A673 (cell line): ENCODE data around the gene ESRRG. TPM values are rescaled to one million over a fixed set of nuclear protein-coding genes. Genes with fewer than 3 reads are reported as not detected.

Experiments
- BruUV-seq: library from RNA; stranded (reverse); fragments of 400-500 nt; replicated peaks from 2 replicates; lab custom pipeline; 2021; lab: Mats Ljungman, UMichigan
- CTCF ChIA-PET: fragments of 300-600 bp; sonication (Branson Sonifier 250); formaldehyde crosslinking; loops from one replicate; lab custom pipeline; 2022; ENCODE audit warnings: antibody characterized with exemption; lab: Charles Lee
- POLR2A ChIA-PET: fragments of 300-600 bp; sonication (Branson Sonifier 250); formaldehyde crosslinking; loops from one replicate; lab custom pipeline; 2022; ENCODE audit warnings: antibody characterized with exemption; ENCODE audit not compliant: low non-redundant PET; lab: Charles Lee
- DNase-seq: peaks from one replicate; pipeline ENCODE4 v3.0.0-alpha.2; 2015; ENCODE audit warnings: low spot score
- H3K27ac ChIP-seq: fragments of 200-600 bp; sonication (generic); 2 replicates; pipeline ENCODE4 v1.5.1; 2016; ENCODE audit warnings: mixed run types, low read depth, mild to moderate bottlenecking, mixed read lengths, antibody characterized with exemption, low read length; ENCODE audit not compliant: poor library complexity, severe bottlenecking
- H3K27me3 ChIP-seq: fragments of 200-600 bp; sonication (generic); replicated peaks from 2 replicates; pipeline ENCODE4 v1.6.1; 2017; ENCODE audit warnings: mixed run types, low read depth, mild to moderate bottlenecking, mixed read lengths, antibody characterized with exemption, low read length; ENCODE audit not compliant: insufficient read depth, poor library complexity
- H3K36me3 ChIP-seq: fragments of 200-600 bp; sonication (generic); 2 replicates; pipeline ENCODE4 v1.6.1; 2016; ENCODE audit warnings: mixed run types, mild to moderate bottlenecking, mixed read lengths, antibody characterized with exemption, low read length; ENCODE audit not compliant: insufficient read depth, poor library complexity, severe bottlenecking
- H3K4me1 ChIP-seq: fragments of 200-600 bp; sonication (generic); 2 replicates; pipeline ENCODE4 v1.6.1; 2017; ENCODE audit warnings: mixed run types, mild to moderate bottlenecking, mixed read lengths, antibody characterized with exemption, low read length; ENCODE audit not compliant: insufficient read depth, poor library complexity, severe bottlenecking
- H3K4me3 ChIP-seq: fragments of 200-600 bp; sonication (generic); 2 replicates; pipeline ENCODE4 v1.5.1; 2016; ENCODE audit warnings: low read depth, mixed run types, mild to moderate bottlenecking, mixed read lengths, low read length; ENCODE audit not compliant: poor library complexity, severe bottlenecking
- H3K9me3 ChIP-seq: fragments of 200-600 bp; sonication (generic); 2 replicates; pipeline ENCODE4 v1.6.1; 2016; ENCODE audit warnings: mixed run types, low read depth, mild to moderate bottlenecking, mixed read lengths, antibody characterized with exemption, low read length; ENCODE audit not compliant: poor library complexity, severe bottlenecking
- CTCF ChIP-seq: fragments of 300-800, 200-600 bp; sonication (generic); conservative IDR thresholded peaks from 2 replicates; pipeline ENCODE4 v1.5.1; 2017; ENCODE audit warnings: low read depth, mild to moderate bottlenecking, antibody characterized with exemption, low read length, moderate library complexity, mixed read lengths
- EZH2 ChIP-seq: fragments of 200-600 bp; sonication (generic); IDR thresholded peaks from 2 replicates; pipeline ENCODE4 v1.6.1; 2017; ENCODE audit warnings: borderline replicate concordance, low read depth, mild to moderate bottlenecking, mixed read lengths, antibody characterized with exemption, low read length; ENCODE audit not compliant: poor library complexity, severe bottlenecking
- intact Hi-C: fragments of 100-400 bp; cut with micrococcal nuclease; formaldehyde crosslinking; loops from one replicate; pipeline ENCODE4 v1.10.0; 2022; ENCODE audit not compliant: unreplicated experiment
- total RNA-seq: library from RNA; stranded (reverse); gene quantifications from 2 replicates; pipeline ENCODE4 v1.2.3, GENCODE V29; 2021

The ESRRG gene
- total RNA-seq, 1 experiment from 2014 or later: not detected

- no peak for DNase-seq
- BruUV-seq: no TSS peak
- Histone ChIP-seq H3K36me3 (no peaks in the 10 kb centered on the region), H3K27me3 (peaks cover 35% of the 10 kb centered on the region), H3K27ac (no peak overlapping the region), H3K4me1 (no peaks in the 10 kb centered on the region), H3K4me3 (no peak overlapping the region), H3K9me3 (no peaks in the 10 kb centered on the region)
- POLR2A ChIA-PET: no interaction called here
- no peak for TF ChIP-seq CTCF
- no peak for TF ChIP-seq EZH2
- CTCF ChIA-PET: no interaction called here
- intact Hi-C loops: no loop called here
Observed at GRCh38 chr1:216653001-216653400, 70.2 kb downstream of the ESRRG start.

- BruUV-seq: no TSS peak
- ChIA-PET CTCF (no interaction called here), POLR2A (no interaction called here)
- no peak for DNase-seq
- H3K4me3 ChIP-seq: no peak overlapping the region
- TF ChIP-seq EZH2 (no peak), CTCF (no peak)
- no peak overlapping the region for H3K27ac ChIP-seq
- H3K36me3 ChIP-seq: no peaks in the 10 kb centered on the region
- no peaks in the 10 kb centered on the region for H3K9me3 ChIP-seq
- intact Hi-C loops: no loop called here
- H3K4me1 ChIP-seq: no peaks in the 10 kb centered on the region
- peaks cover 26% of the 10 kb centered on the region for H3K27me3 ChIP-seq
Observed at GRCh38 chr1:216651826-216652418, 71.3 kb downstream of the ESRRG start.

- ChIA-PET CTCF (no interaction called here), POLR2A (no interaction called here)
- H3K27me3 ChIP-seq: peaks cover 34% of the 10 kb centered on the region
- no TSS peak for BruUV-seq
- H3K27ac ChIP-seq: no peak overlapping the region
- DNase-seq: no peak
- intact Hi-C loops: no loop called here
- H3K36me3 ChIP-seq: no peaks in the 10 kb centered on the region
- H3K9me3 ChIP-seq: no peaks in the 10 kb centered on the region
- H3K4me1 ChIP-seq: no peaks in the 10 kb centered on the region
- H3K4me3 ChIP-seq: no peak overlapping the region
- TF ChIP-seq EZH2: no peak
- TF ChIP-seq CTCF: no peak
Observed at GRCh38 chr1:216643176-216643575, 80.1 kb downstream of the ESRRG start.
